GM12891 (cell line): Measurements from ENCODE around the gene SH2D3C.
A peak's percentile ranks its signal among the peaks of the same experiment; 100 is the strongest.

Source experiments
- DNase-seq: peaks from one replicate; pipeline ENCODE4 v3.0.0; 2011; ENCODE audit warnings: low spot score; ENCODE audit not compliant: insufficient read length
- FAIRE-seq: peaks from 2 replicates; lab custom pipeline; 2011; peaks lifted over from hg19 to GRCh38; lab: Jason Lieb, UNC
- PAX5 ChIP-seq: IDR thresholded peaks from 2 replicates; pipeline ENCODE4 v1.6.1; 2011; ENCODE audit warnings: low read length, moderate library complexity, mild to moderate bottlenecking; ENCODE audit not compliant: insufficient read depth, severe bottlenecking
- POLR2A ChIP-seq: IDR thresholded peaks from 2 replicates; pipeline ENCODE4 v1.6.1; 2011; ENCODE audit warnings: low read depth, low read length, control low read depth
- POLR2AphosphoS5 ChIP-seq: IDR thresholded peaks from 2 replicates; pipeline ENCODE4 v1.6.1; 2011; ENCODE audit warnings: low read depth, low read length, control low read depth
- POU2F2 ChIP-seq: IDR thresholded peaks from 2 replicates; pipeline ENCODE4 v1.6.1; 2011; ENCODE audit warnings: low read depth, mild to moderate bottlenecking, control low read depth, low read length, moderate library complexity
- SPI1 ChIP-seq: IDR thresholded peaks from 2 replicates; pipeline ENCODE4 v1.6.1; 2011; ENCODE audit warnings: low read depth, low read length, control low read depth
- TAF1 ChIP-seq: IDR thresholded peaks from 2 replicates; pipeline ENCODE4 v1.6.1; 2011; ENCODE audit warnings: low read depth, low read length, control low read depth

SH2D3C gene

DNA sequence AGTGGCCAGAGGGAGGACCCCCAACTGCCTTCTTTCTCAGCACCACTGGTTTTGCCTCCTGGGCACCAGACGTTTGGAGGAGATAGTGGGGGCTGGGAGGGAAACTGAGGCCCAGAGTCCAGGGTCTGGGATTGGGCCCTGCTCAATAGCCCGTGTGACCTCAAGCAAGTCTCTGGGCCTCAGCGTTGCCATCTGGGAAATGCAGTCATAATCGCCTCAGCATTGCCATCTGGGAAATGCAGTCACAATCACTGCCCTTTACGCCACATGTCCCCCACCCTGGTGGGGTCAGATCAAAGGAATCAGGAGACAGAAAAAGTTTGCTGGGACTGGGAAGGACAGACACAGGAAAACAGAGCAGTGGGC lies 1.6 kb downstream of the SH2D3C start:
- no peak for TF ChIP-seq POLR2AphosphoS5
- no peak for TF ChIP-seq SPI1
- TF ChIP-seq PAX5: no peak
- TF ChIP-seq TAF1: no peak
- TF ChIP-seq POU2F2: no peak
- TF ChIP-seq POLR2A: no peak
- DNase-seq: no peak
- FAIRE-seq: peak; percentile 56

DNA sequence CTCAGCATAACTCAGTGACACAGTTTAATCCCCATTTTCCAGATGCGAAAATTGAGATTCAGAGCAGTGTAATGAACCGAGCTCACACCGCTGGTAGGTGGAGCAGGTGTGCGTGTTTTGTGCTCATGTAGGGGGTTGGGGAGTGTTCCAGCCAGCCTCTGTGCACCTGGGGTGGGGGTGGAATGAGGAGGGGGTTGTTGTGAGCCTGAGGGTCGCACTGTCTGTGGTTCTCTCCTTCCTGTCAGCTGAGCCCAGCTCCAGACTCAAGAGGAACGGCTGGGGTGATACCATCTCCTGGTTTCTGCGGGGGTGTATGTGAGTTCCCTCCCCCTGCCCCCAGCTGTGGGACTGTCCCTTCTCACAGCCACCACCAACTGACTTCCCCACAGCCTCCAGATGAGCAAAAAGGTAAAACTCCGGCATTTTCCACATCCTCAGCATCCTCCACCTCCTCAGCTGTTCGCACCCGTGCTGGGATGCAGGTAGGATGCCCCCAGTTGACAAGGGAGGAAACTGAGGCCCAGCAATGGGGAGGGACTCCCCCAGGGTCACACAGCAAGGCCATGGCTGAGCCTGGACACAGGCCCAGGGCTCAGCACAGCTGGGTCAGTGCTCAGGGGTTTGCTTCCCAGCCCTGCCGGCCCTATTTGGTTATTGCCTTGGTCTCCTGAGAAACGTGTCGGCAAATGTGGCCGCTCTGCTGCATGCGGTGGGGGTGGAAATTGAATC lies 2.1 kb downstream of the SH2D3C start:
- DNase-seq (peak; percentile 60), FAIRE-seq (peak; percentile 75)
- no peak for TF ChIP-seq POU2F2
- TF ChIP-seq POLR2A: no peak
- 0 out of 2 replicates have a peak, but pooled peaks have one; percentile 7 for TF ChIP-seq TAF1
- TF ChIP-seq POLR2AphosphoS5: no peak
- TF ChIP-seq PAX5: no peak
- TF ChIP-seq SPI1: peak; percentile 66

DNA sequence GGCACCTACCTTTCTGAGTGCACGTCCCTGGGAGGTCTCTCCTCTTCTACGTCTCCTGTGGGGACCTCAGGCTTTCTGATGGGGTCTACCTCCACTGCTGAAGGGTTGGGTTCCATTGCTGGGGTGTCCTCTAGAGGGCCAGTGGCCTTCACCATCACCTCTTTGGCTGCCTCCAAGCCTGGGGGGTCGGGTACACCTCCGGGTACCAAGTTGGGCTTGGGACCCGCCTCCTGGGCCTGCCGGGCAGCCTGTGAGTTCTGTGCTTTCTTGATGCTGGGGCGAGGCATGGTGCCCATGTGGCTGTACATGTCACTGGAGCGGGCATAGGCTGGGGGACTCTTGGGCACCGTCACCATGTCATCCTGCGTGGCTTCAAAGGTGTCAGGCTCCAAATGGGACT lies 4.5 kb downstream of the SH2D3C start:
- DNase-seq: no peak
- no peak for FAIRE-seq
- TF ChIP-seq POU2F2: no peak
- no peak for TF ChIP-seq PAX5
- no peak for TF ChIP-seq TAF1
- TF ChIP-seq POLR2AphosphoS5: no peak
- no peak for TF ChIP-seq SPI1
- TF ChIP-seq POLR2A: no peak

DNA sequence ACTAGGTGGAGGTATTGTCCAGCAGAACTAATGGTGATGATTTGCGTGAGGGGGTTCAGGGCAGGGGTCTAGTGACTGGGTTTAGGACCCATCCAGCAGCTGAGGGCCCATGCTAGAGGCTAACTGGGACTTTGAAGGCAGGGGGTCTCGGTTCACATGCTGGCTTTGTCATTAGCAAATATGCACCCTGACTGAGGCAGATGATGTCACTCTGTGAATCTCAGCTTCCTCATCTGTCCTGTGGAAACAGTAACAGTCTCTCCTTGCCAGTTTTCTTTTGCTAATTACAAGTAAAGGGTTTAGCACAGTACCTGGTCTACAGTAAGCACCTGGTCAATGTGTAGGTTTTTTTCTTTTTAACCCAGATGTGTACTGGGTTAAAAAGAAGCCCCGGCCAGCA lies 5.2 kb downstream of the SH2D3C start:
- TF ChIP-seq PAX5 (no peak), SPI1 (no peak), POLR2A (no peak), POU2F2 (no peak), POLR2AphosphoS5 (no peak), TAF1 (no peak)
- FAIRE-seq (no peak), DNase-seq (no peak)

DNA sequence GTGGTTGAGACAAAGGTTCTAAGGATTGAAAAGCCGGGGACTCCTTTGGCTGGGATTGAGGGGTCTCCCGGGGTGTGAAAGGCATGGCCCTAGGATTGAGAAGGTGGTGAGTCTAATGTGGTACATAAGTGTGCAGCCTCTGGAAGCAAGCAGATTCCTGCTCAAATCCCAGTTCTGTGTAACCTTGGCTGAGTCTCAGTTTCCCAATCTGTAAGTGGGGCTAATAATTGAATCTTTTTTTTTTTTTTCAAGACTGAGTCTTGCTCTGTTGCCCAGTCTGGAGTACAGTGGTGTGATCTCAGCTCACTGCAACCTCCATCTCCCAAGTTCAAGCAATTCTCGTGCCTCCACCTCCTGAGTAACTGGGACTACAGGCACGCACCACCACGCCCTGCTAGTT lies 5.9 kb downstream of the SH2D3C start:
- no peak for FAIRE-seq
- DNase-seq: no peak
- no peak for TF ChIP-seq POU2F2
- no peak for TF ChIP-seq SPI1
- no peak for TF ChIP-seq POLR2AphosphoS5
- TF ChIP-seq TAF1: no peak
- no peak for TF ChIP-seq POLR2A
- no peak for TF ChIP-seq PAX5

DNA sequence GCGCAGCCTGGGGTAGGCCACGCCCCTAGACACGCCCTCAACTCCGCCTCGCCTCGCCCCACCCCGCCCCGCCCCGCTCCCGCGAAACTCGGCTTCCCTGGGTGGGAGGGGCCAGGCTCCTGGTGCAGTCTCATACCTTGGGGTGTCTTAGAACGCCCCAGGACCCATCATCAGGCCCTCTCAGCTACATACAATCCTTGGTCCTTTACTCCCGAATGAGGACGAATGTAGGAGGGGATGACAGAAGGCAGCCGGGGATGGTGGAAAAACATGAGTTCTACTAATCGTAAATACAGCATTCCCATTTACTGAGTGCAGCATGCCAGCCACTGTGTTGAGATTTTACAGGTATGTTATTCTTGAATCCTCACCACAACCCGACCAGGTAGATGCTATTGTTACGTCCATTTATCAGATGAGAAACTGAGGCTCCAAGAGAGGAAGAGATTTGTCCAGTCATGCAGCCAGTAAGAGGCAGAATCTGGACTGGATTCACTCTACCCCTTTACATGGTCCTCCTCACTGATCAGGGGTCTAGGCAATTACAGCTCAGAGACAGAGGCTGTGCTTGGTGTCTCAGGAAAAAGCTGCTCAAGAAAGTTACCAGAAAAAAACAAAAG lies 6.8 kb downstream of the SH2D3C start:
- FAIRE-seq (no peak), DNase-seq (no peak)
- no peak for TF ChIP-seq PAX5
- TF ChIP-seq POLR2A: no peak
- TF ChIP-seq POU2F2: no peak
- TF ChIP-seq POLR2AphosphoS5: no peak
- TF ChIP-seq TAF1: no peak

DNA sequence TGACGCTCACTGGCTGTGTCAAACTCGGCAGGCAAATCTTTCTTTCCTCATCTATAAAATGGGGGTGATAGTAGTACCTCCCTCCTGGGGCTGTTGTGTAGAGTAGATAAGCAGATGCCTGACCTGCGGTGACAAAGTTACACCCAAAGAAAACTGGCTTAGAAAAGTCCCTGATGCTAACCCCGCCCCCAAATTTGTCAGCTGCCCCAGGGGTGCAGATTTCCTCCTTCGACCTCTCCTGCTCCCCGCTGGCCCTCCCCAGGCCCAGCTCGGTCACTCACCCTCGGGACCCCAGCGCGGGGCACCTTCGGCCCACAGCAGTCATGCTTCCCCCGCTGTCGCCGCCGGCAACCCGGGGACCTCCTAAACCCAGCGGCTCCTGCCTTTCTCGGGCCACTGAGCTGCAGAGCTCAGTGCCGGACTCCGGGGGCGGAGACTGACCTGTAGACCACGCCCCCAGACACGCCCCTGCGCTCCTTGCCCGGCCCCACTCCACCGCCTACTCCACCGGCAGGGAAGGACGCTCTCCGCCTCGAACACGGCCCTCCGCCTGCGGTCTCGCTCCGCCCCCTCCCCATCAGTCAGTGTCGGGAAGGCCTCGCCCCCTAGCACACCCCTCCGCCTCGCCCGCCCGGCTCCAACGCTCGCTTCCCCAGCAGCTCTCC lies 7.4 kb downstream of the SH2D3C start:
- FAIRE-seq (peak; percentile 99), DNase-seq (peak; percentile 95)
- TF ChIP-seq PAX5: peak; percentile 3
- no peak for TF ChIP-seq TAF1

DNA sequence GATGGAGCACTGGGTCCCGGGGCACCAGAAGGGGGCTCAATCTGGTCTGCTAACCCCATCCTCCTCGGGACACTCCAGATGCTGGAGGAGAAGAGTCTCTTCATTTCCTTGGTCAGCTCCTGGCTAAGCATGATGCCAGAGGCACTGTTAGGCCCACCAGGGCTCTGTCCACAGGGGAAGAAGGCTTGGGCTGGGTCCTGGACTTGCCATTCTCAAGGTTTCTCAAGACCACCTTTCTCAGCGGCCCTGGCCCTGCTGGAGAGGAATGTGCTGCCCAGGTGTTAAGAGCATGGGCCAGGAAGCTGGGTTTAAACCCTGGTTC lies 7.9 kb downstream of the SH2D3C start:
- TF ChIP-seq POLR2A (no peak), TAF1 (no peak), POLR2AphosphoS5 (no peak), POU2F2 (no peak), PAX5 (no peak), SPI1 (no peak)
- FAIRE-seq: no peak

DNA sequence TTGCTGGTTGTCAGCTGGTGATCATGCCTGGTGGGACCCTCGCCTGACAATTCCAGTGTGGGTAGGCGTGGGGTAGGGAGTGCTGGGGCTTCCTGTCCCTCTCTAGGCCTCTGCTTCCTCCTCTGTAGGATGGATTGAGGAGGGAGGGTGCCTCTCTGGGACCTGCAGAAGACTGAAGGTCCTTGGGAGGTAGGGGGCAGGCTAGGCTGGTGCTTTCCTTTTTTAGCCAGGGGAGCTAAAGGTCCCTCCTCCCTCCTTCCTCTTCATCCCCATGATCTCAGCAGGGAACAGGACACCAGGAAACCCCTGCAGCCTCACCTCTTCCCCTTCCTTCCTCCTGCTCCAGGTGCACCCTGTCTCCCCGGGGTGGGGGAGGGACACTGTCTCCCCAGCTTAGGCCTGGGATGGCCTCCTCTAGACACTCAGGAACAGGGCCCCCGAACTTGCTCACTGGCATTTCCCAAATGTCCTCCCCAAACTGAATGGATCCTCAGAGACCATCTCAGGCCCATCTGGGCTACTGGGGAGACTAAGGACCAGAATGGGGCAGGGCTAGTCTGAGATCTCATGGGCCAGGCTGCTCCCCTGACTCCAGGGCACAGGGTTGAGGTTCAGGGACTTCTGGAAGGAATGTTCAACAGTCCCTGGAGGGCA lies 8.4 kb downstream of the SH2D3C start:
- no peak for TF ChIP-seq POU2F2
- no peak for TF ChIP-seq PAX5
- no peak for TF ChIP-seq SPI1
- TF ChIP-seq TAF1: no peak
- TF ChIP-seq POLR2AphosphoS5: no peak
- TF ChIP-seq POLR2A: no peak
- DNase-seq (no peak), FAIRE-seq (no peak)

More for the DNA sequence above, 7.9 kb downstream of the SH2D3C start:
- DNase-seq: no peak
